ENCODE measurements around the gene G2E3.
A peak's percentile ranks its signal among the peaks of the same experiment; 100 is the strongest.
"Not testable (repeated sequence)": the region's sequence is repeated elsewhere in the genome, so short reads cannot be mapped to it uniquely, and the experiment has no call there.

Gene G2E3

GRCh38 chr14:30558675-30559555 lies at the start of gene G2E3:
Gene G2E3, plus strand, starts transcription at chr14:30559158. Its CDS starts 21,922 bp downstream, at chr14:30581080.
- DNase-seq, result peak; percentile 48

- no peak for DNase-seq
Observed at GRCh38 chr14:30517737-30518136, 41.2 kb upstream of the G2E3 start.

DNA sequence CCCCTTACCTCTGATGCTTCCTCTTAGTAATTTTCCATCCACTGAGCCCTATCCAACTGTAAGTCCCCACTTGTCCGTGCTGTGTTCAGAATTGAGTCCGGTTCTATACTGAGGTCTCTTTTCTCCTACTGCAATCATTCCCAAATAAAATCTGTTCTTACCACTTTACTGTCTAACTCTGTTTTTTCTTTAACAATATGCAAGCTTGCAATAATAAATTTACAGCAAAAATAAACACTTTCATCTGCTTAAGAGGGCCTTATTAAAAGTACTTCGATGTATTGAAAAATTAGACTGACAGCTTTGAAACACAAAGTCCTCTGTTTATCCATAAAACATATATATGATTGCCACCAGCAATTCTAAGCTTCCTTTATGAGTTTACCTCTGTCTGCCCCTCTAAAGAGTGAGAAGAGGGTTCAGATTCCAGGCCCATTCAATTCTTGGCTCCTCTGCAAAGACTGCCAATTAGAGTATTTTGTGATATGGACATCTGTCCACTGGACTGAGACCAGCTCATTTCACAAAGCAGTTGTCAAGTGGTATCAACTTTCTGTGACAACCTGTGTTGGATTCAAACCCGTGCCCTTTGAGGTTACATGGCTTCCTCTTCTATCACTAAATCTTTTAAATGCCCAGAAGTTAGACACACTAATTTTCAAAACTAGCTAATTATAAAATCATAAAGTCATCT lies 39.9 kb upstream of the G2E3 start:
- DNase-seq, result no peak

DNA sequence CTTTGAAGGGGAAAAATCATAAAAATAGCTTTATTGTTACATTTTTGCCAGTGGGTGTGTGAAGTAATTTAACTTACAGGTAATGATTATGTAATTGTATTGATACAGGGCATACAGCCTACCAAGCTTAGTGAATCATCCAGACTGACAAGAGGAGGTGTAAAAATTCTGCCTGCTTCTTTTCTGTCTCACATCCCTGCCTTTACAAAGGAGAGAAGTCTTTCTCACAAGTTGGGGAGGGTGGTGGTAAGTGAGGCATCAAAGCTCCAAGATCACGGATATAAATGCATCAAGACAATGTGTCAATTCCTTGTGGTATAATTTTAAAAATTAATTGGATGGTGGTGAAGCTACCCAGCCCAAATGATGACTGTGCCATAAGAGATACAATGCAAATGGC lies 39.0 kb upstream of the G2E3 start:
- DNase-seq, result no peak

- no peak for DNase-seq
Observed at GRCh38 chr14:30520536-30520935, 38.4 kb upstream of the G2E3 start.

GRCh38 chr14:30521899-30522736 lies 36.8 kb upstream of the G2E3 start:
- no peak for DNase-seq

DNA sequence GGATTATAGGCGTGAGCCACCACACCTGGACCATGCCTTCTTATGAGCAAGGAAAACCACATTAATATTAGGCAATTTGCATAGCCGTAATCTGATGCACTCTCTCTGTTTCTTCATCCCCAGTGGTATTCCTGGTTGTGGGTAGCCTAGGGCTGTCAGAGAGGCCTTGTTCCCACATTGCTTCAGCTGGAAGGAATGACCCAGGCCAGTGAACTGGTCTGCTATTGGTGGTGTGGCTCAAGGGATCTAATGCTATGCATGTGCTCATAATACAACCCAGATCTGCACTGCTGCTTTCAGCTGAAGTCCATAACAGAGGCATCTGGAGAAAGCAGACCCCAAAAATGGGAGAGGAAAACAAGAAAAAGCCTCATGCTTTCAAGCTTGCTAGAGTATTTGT lies 33.1 kb upstream of the G2E3 start:
- DNase-seq, result no peak

DNA sequence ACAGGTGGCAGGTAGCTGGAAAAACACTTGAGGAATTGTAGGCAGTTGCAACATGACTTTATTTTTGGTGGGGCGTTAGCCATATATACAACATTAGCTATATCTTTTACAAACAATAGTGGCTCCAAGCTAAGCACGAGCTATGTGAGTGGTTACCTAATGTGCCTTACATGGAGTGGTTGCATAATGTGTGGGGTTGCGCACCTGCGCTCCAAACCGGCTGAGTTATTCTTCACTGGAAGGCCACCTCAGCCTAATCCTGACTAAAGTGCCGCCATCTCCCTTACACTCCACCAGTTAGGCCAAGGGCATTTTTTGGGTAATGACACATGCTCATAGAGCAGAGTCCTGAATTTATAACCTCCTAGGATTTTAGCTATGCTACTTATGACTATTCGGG lies 31.8 kb upstream of the G2E3 start:
- DNase-seq, result no peak

GRCh38 chr14:30528119-30528518 lies 30.8 kb upstream of the G2E3 start:
- DNase-seq, result no peak

- no peak for DNase-seq
Observed at GRCh38 chr14:30528778-30529642, 29.9 kb upstream of the G2E3 start.

DNA sequence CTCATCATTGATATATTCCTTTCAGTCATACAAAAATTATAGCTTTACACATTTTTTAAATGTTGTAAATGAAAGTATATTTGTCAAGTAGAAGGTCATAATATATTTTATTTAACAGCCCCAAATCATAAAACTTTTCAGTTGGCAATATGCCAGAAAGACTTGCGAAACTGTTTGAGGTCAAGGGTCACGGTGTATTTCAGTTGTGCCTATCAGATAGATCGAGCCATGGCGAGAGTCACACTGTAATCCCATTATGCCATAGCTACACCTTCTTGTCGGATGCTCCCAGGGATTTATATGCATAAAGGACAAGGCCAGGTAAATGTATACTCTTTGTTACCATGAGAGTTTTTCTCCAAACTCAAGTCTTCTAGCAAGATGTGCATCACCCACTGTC lies 26.7 kb upstream of the G2E3 start:
- DNase-seq, result no peak

- no peak for DNase-seq
Observed at GRCh38 chr14:30533126-30533525, 25.8 kb upstream of the G2E3 start.

GRCh38 chr14:30541318-30541717 lies 17.6 kb upstream of the G2E3 start:
- DNase-seq, result no peak

- not testable (repeated sequence) for DNase-seq
Observed at GRCh38 chr14:30546735-30547134, 12.2 kb upstream of the G2E3 start.

DNA sequence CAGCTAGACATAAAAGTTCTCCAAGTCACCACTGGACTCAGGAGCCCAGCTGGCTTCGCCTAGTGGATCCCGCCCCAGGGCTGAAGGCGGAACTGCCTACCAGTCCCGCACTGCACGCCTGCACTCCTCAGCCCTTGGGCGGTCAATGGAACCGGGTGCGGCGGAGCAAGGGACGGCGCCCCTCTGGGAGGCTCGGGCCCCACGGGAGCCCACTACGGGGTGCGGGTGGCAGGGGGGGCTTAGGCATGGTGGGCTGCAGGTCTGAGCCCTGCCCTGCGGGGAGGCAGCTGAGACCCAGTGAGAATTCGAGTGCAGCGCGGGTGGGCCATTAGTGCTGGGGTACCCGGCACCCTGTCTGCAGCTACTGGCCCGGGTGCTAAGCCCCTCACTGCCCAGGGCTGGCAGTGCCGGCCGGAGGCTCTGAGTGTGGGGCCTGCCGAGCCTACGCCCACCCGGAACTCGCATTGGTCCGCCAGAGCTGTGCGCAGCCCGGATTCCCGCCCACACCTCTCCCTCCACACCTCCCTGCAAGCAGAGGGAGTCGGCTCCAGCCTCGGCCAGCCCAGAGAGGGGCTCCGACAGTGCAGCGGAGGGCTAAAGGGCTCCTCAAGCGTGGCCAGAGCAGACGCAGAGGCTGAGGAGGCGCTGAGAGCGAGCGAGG lies 11.4 kb upstream of the G2E3 start:
- no peak for DNase-seq

- no peak for DNase-seq
Observed at GRCh38 chr14:30550335-30550734, 8.6 kb upstream of the G2E3 start.

DNA sequence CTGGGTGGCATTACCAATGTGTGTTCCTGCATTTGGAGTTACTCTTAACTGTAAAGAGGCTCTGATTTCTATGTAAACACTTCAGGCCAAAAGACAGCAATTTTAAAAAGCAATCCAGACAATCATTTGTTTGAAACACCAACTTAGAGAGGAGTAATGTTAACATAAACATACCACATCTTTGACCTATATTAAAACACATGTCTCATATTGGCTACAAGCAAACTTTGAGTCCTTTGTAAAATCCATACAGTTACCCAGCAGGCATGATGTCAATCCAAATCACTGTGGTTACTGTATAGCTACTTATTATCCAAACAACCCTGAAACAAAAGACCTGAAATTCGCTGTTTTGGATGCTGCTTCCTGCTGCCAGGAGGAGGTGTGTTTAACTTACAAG lies 7.5 kb upstream of the G2E3 start:
- no peak for DNase-seq

- no peak for DNase-seq
Observed at GRCh38 chr14:30553311-30553989, 5.5 kb upstream of the G2E3 start.

- no peak for DNase-seq
Observed at GRCh38 chr14:30558362-30558674, 640 bp upstream of the G2E3 start.

GRCh38 chr14:30559638-30560091 lies 707 bp downstream of the G2E3 start:
- no peak for DNase-seq

- no peak for DNase-seq
Observed at GRCh38 chr14:30560581-30560980, 1.6 kb downstream of the G2E3 start.
